ENCODE measurements around the gene SEC61G.
A peak's percentile ranks its signal among the peaks of the same experiment; 100 is the strongest.

The SEC61G gene

GRCh38 chr7:54782829-54783228 lies 23.8 kb upstream of the SEC61G start:
- H3K4me3 ChIP-seq (ENCODE audit: low read depth, low read length), result no peak overlapping the region
- H3K4me1 ChIP-seq (ENCODE audit: control insufficient read depth, insufficient read depth, low read length), result peaks cover 22% of the 10 kb centered on the region
- peak overlapping the region; percentile 3; the same call in 1 of the 2 replicates for H3K9ac ChIP-seq (ENCODE audit: low read depth, low read length)
- H3K36me3 ChIP-seq (ENCODE audit: control insufficient read depth, insufficient read depth, low read length), result no peaks in the 10 kb centered on the region
- H3K27ac ChIP-seq (ENCODE audit: low read depth, low read length), result no peak overlapping the region
- no peaks in the 10 kb centered on the region for H3K9me3 ChIP-seq (ENCODE audit: control insufficient read depth, insufficient read depth, low read length)
- no peaks in the 10 kb centered on the region; the same call in 1 of the 2 replicates for H3K27me3 ChIP-seq (ENCODE audit: control insufficient read depth, insufficient read depth, low read length)

GRCh38 chr7:54782314-54782713 lies 23.3 kb upstream of the SEC61G start:
- H3K27me3 ChIP-seq (ENCODE audit: control insufficient read depth, insufficient read depth, low read length), result no peaks in the 10 kb centered on the region; the same call in 1 of the 2 replicates
- no peak overlapping the region for H3K27ac ChIP-seq (ENCODE audit: low read depth, low read length)
- H3K4me1 ChIP-seq (ENCODE audit: control insufficient read depth, insufficient read depth, low read length), result peaks cover 22% of the 10 kb centered on the region
- H3K9ac ChIP-seq (ENCODE audit: low read depth, low read length), result peak overlapping the region; percentile 3; the same call in 1 of the 2 replicates
- no peaks in the 10 kb centered on the region for H3K36me3 ChIP-seq (ENCODE audit: control insufficient read depth, insufficient read depth, low read length)
- no peaks in the 10 kb centered on the region for H3K9me3 ChIP-seq (ENCODE audit: control insufficient read depth, insufficient read depth, low read length)
- no peak overlapping the region for H3K4me3 ChIP-seq (ENCODE audit: low read depth, low read length)

- H3K27ac ChIP-seq (ENCODE audit: low read depth, low read length), result peak overlapping the region; percentile 82
- peak overlapping the region; percentile 21 for H3K9ac ChIP-seq (ENCODE audit: low read depth, low read length)
- H3K4me3 ChIP-seq (ENCODE audit: low read depth, low read length), result 0 out of 2 replicates have a peak overlapping the region, but pooled peaks have one; percentile 12
- H3K27me3 ChIP-seq (ENCODE audit: control insufficient read depth, insufficient read depth, low read length), result no peaks in the 10 kb centered on the region; the same call in 1 of the 2 replicates
- peaks cover 22% of the 10 kb centered on the region for H3K4me1 ChIP-seq (ENCODE audit: control insufficient read depth, insufficient read depth, low read length)
- H3K36me3 ChIP-seq (ENCODE audit: control insufficient read depth, insufficient read depth, low read length), result no peaks in the 10 kb centered on the region
- H3K9me3 ChIP-seq (ENCODE audit: control insufficient read depth, insufficient read depth, low read length), result no peaks in the 10 kb centered on the region
Measured at GRCh38 chr7:54781134-54781920, 22.3 kb upstream of the SEC61G start.

- no peaks in the 10 kb centered on the region for H3K36me3 ChIP-seq (ENCODE audit: control insufficient read depth, insufficient read depth, low read length)
- no peak overlapping the region for H3K9ac ChIP-seq (ENCODE audit: low read depth, low read length)
- no peaks in the 10 kb centered on the region; the same call in 1 of the 2 replicates for H3K27me3 ChIP-seq (ENCODE audit: control insufficient read depth, insufficient read depth, low read length)
- no peak overlapping the region for H3K4me3 ChIP-seq (ENCODE audit: low read depth, low read length)
- H3K4me1 ChIP-seq (ENCODE audit: control insufficient read depth, insufficient read depth, low read length), result peaks cover 22% of the 10 kb centered on the region
- H3K9me3 ChIP-seq (ENCODE audit: control insufficient read depth, insufficient read depth, low read length), result no peaks in the 10 kb centered on the region
- H3K27ac ChIP-seq (ENCODE audit: low read depth, low read length), result no peak overlapping the region
Measured at GRCh38 chr7:54780490-54780889, 21.5 kb upstream of the SEC61G start.

GRCh38 chr7:54778696-54779540 lies 19.9 kb upstream of the SEC61G start:
- no peak overlapping the region for H3K27ac ChIP-seq (ENCODE audit: low read depth, low read length)
- H3K27me3 ChIP-seq (ENCODE audit: control insufficient read depth, insufficient read depth, low read length), result no peaks in the 10 kb centered on the region; the same call in 1 of the 2 replicates
- H3K4me1 ChIP-seq (ENCODE audit: control insufficient read depth, insufficient read depth, low read length), result peaks cover 22% of the 10 kb centered on the region
- no peak overlapping the region for H3K9ac ChIP-seq (ENCODE audit: low read depth, low read length)
- no peak overlapping the region for H3K4me3 ChIP-seq (ENCODE audit: low read depth, low read length)
- no peaks in the 10 kb centered on the region for H3K9me3 ChIP-seq (ENCODE audit: control insufficient read depth, insufficient read depth, low read length)
- no peaks in the 10 kb centered on the region for H3K36me3 ChIP-seq (ENCODE audit: control insufficient read depth, insufficient read depth, low read length)

- Histone ChIP-seq H3K9me3 (ENCODE audit: control insufficient read depth, insufficient read depth, low read length) (no peaks in the 10 kb centered on the region), H3K4me1 (ENCODE audit: control insufficient read depth, insufficient read depth, low read length) (peaks cover 22% of the 10 kb centered on the region), H3K36me3 (ENCODE audit: control insufficient read depth, insufficient read depth, low read length) (no peaks in the 10 kb centered on the region), H3K27ac (ENCODE audit: low read depth, low read length) (no peak overlapping the region), H3K4me3 (ENCODE audit: low read depth, low read length) (no peak overlapping the region), H3K27me3 (ENCODE audit: control insufficient read depth, insufficient read depth, low read length) (no peaks in the 10 kb centered on the region; the same call in 1 of the 2 replicates), H3K9ac (ENCODE audit: low read depth, low read length) (no peak overlapping the region)
Measured at GRCh38 chr7:54778166-54778565, 19.2 kb upstream of the SEC61G start.

GRCh38 chr7:54774785-54775740 lies 16.1 kb upstream of the SEC61G start:
- H3K36me3 ChIP-seq (ENCODE audit: control insufficient read depth, insufficient read depth, low read length), result no peaks in the 10 kb centered on the region
- H3K9me3 ChIP-seq (ENCODE audit: control insufficient read depth, insufficient read depth, low read length), result no peaks in the 10 kb centered on the region
- H3K27me3 ChIP-seq (ENCODE audit: control insufficient read depth, insufficient read depth, low read length), result no peaks in the 10 kb centered on the region
- H3K9ac ChIP-seq (ENCODE audit: low read depth, low read length), result no peak overlapping the region
- H3K4me3 ChIP-seq (ENCODE audit: low read depth, low read length), result no peak overlapping the region
- no peaks in the 10 kb centered on the region; the same call in 1 of the 2 replicates for H3K4me1 ChIP-seq (ENCODE audit: control insufficient read depth, insufficient read depth, low read length)
- H3K27ac ChIP-seq (ENCODE audit: low read depth, low read length), result no peak overlapping the region

GRCh38 chr7:54773472-54774399 lies 14.7 kb upstream of the SEC61G start:
- Histone ChIP-seq H3K9me3 (ENCODE audit: control insufficient read depth, insufficient read depth, low read length) (no peaks in the 10 kb centered on the region), H3K4me3 (ENCODE audit: low read depth, low read length) (0 out of 2 replicates have a peak overlapping the region, but pooled peaks have one; percentile 17), H3K27ac (ENCODE audit: low read depth, low read length) (no peak overlapping the region), H3K4me1 (ENCODE audit: control insufficient read depth, insufficient read depth, low read length) (no peaks in the 10 kb centered on the region; the same call in 1 of the 2 replicates), H3K36me3 (ENCODE audit: control insufficient read depth, insufficient read depth, low read length) (no peaks in the 10 kb centered on the region), H3K27me3 (ENCODE audit: control insufficient read depth, insufficient read depth, low read length) (no peaks in the 10 kb centered on the region), H3K9ac (ENCODE audit: low read depth, low read length) (no peak overlapping the region)

GRCh38 chr7:54769203-54769602 lies 10.2 kb upstream of the SEC61G start:
- no peaks in the 10 kb centered on the region for H3K27me3 ChIP-seq (ENCODE audit: control insufficient read depth, insufficient read depth, low read length)
- no peaks in the 10 kb centered on the region for H3K36me3 ChIP-seq (ENCODE audit: control insufficient read depth, insufficient read depth, low read length)
- H3K9me3 ChIP-seq (ENCODE audit: control insufficient read depth, insufficient read depth, low read length), result no peaks in the 10 kb centered on the region
- H3K9ac ChIP-seq (ENCODE audit: low read depth, low read length), result no peak overlapping the region
- H3K4me3 ChIP-seq (ENCODE audit: low read depth, low read length), result no peak overlapping the region
- H3K27ac ChIP-seq (ENCODE audit: low read depth, low read length), result no peak overlapping the region
- H3K4me1 ChIP-seq (ENCODE audit: control insufficient read depth, insufficient read depth, low read length), result no peaks in the 10 kb centered on the region; the same call in 1 of the 2 replicates

Data from HUES48 (cell line).